Choroid plexus epithelial cell (primary cell): Measurements from ENCODE around the gene MYRIP.

Experiments used
- DNase-seq: peaks from one replicate; pipeline ENCODE4 v3.0.0-alpha.2; 2010; ENCODE audit warnings: low read depth
- H3K4me3 ChIP-seq: 2 replicates; pipeline ENCODE4 v1.5.1; 2011; ENCODE audit warnings: low read depth, mild to moderate bottlenecking, control low read depth, low read length, moderate library complexity
- TF ChIP-seq, protein P1 (sequence below): conservative IDR thresholded peaks from 2 replicates; pipeline ENCODE4 v1.5.1; 2011; ENCODE audit warnings: low read depth, mild to moderate bottlenecking, control low read depth, inconsistent platforms, low read length, moderate library complexity

Gene MYRIP

GRCh38 chr3:39933986-39934693 is 124.7 kb downstream of the MYRIP start:
- DNase-seq, result no peak
- H3K4me3 ChIP-seq, result no peak overlapping the region
- TF ChIP-seq, protein P1, sequence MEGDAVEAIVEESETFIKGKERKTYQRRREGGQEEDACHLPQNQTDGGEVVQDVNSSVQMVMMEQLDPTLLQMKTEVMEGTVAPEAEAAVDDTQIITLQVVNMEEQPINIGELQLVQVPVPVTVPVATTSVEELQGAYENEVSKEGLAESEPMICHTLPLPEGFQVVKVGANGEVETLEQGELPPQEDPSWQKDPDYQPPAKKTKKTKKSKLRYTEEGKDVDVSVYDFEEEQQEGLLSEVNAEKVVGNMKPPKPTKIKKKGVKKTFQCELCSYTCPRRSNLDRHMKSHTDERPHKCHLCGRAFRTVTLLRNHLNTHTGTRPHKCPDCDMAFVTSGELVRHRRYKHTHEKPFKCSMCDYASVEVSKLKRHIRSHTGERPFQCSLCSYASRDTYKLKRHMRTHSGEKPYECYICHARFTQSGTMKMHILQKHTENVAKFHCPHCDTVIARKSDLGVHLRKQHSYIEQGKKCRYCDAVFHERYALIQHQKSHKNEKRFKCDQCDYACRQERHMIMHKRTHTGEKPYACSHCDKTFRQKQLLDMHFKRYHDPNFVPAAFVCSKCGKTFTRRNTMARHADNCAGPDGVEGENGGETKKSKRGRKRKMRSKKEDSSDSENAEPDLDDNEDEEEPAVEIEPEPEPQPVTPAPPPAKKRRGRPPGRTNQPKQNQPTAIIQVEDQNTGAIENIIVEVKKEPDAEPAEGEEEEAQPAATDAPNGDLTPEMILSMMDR, result no peak

DNA sequence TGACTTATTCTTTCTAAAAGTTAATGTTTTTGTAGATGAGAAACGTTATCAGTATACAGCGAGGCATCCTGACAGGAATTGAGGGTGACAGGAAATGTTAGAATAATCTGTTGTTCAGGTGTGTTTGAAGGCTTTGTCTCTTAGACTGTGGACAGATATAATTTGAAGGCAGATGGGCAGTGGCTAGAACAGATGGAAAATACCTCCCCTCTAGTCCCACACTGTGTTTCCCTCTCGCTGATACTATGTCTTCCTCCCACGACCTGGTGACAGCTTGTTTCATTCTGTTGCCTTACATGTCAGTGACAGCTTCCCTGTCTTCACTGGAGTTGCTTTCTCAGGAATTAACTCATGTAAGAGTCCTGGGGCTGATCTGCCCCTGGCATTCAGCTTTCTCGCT is 125.3 kb downstream of the MYRIP start:
- DNase-seq, result no peak
- no peak overlapping the region for H3K4me3 ChIP-seq
- TF ChIP-seq, protein P1, result no peak

DNA sequence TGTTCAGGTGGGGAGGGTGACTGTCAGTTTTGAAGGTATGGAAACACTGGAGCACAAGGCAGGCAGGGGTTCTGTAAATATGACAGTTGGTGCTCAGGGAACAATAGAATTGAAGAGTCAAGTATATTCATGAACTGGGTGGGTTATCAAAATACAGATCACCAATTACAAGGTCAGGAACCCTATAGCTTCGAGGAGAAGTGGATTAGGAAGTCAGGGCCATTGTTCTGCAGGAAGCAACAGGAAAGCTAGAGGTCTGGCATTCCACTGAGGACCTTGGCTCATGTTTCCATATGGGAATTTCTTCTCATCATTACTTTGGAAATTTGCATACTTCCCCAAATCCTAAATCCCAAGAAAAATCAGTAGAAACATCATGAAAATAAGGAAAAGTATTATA is 125.9 kb downstream of the MYRIP start:
- no peak for DNase-seq
- TF ChIP-seq, protein P1, result no peak
- H3K4me3 ChIP-seq, result no peak overlapping the region

GRCh38 chr3:39936848-39937247 is 127.4 kb downstream of the MYRIP start:
- no peak for DNase-seq
- no peak overlapping the region for H3K4me3 ChIP-seq
- TF ChIP-seq, protein P1, result no peak

- no peak overlapping the region for H3K4me3 ChIP-seq
- TF ChIP-seq, protein P1, result no peak
- DNase-seq, result no peak
These were observed 127.9 kb downstream of the MYRIP start for GRCh38 chr3:39937315-39937714.

DNA sequence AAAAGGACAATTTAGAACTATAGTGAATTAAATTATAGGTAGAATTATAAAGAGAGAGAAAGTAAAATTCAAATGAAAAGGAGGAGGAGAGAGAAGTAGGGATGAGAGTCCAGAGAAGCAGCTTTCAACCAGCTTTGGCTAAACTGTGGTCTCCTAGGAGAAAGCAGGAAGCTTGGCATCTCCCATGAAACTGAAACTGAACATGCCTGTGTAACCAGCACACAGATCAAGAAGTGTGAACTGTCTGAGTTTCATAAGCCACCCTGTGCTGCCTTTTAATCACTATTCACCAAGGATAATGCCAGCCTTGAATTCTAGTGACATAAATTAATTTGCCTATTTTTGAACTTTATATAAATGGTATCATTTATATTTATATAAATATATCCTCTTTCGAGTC is 128.5 kb downstream of the MYRIP start:
- no peak overlapping the region for H3K4me3 ChIP-seq
- TF ChIP-seq, protein P1, result no peak
- DNase-seq, result no peak

DNA sequence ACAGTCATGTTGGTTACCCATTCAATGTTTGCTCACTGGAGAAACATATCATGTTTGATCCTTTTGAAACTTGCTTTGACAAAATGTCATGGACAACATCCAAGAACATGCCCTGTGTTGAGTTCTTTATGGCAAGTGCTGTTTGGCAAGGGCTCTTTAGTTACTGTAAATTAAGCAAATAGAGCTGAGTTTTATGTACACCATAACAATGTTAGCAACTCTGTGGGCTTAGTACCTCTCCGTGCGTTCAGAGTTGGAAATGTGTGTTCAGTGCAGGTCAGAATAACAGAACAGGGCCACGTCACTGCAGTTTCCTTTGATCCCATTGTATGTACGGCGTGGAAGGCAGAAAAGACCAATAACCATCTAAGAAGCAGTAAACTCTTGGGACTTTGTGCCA is 132.5 kb downstream of the MYRIP start:
- DNase-seq, result no peak
- TF ChIP-seq, protein P1, result no peak
- no peak overlapping the region for H3K4me3 ChIP-seq
